Forelimb muscle (tissue), 1 donor: Measurements from ENCODE around the gene WDR72. TPM values are rescaled to one million over a fixed set of nuclear protein-coding genes. Genes with fewer than 3 reads are reported as not detected.
"Not testable (repeated sequence)": the region's sequence is repeated elsewhere in the genome, so short reads cannot be mapped to it uniquely, and the experiment has no call there.

Experiments used
- DNase-seq: peaks from one replicate; pipeline ENCODE4 v3.0.0-alpha.2; 2013; ENCODE audit warnings: low read depth
- polyA plus RNA-seq: library from polyadenylated mRNA; unstranded; fragments of 120-200 nt; gene quantifications from one replicate; pipeline ENCODE4 v1.2.1, GENCODE V29; 2013; ENCODE audit not compliant: insufficient read length

WDR72 gene
- polyA plus RNA-seq = 0.25 TPM

DNA sequence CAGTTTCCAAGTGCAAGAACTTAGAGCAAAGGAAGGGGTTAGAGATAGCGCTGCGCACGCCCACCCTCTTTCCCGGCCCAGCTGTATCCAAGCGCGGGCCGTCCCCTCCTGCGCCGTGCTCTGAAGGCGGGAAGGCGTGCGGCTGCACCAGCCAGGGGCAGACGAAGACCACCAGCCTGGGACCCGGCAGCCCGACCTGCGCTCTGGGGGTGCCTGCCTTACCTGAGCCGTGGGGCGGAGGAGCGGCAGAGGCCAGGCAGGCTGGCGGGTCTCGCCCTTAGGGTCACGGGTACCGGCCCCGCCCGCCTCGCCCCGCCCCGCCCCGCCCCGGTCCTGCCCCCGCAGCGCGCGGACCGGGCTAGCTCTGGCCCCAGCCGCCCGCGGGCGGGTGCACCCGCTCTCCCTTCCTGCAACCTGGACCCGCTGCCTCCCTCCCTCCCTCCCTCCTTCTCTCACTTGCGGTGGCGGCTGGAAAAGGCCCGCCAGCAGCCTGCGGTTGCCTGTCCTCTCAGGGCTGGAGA lies at the start of gene WDR72:
Gene WDR72, minus strand, starts transcription at position 253 of the 521 bp plus-strand sequence. CDS start 26,514 bp downstream, outside the sequence.
- DNase-seq = no peak

DNA sequence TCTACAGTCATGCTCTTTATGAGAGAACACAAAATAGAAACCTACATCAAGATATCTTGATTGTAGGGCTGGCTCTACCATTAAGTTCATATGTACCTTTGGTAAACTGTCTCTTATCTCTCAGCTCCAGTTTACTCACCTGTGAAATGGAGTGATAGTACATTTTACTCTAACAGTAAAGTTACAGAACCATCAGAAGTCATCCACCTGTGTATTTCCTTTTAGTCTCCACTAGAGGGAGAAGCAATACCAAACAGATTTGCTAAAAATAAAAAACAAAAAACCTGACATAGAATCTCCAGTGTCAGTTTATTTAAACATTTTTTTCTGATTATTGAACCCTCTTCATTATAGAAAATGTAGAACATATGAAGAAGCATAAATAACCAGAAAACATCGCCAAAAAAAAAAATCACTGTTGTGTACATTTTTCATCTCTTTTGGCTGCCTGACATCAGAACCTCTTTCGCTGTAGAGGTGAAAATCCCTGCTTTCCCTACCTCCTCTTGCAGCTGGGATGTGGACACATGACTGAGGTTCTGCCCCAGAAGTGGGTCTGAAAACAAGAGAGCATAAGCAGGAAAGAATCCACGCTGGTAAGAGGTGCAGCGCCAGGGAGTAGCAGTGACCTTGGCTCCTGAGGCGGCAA lies 48.7 kb upstream of the WDR72 start:
- peak; percentile 25 for DNase-seq

DNA sequence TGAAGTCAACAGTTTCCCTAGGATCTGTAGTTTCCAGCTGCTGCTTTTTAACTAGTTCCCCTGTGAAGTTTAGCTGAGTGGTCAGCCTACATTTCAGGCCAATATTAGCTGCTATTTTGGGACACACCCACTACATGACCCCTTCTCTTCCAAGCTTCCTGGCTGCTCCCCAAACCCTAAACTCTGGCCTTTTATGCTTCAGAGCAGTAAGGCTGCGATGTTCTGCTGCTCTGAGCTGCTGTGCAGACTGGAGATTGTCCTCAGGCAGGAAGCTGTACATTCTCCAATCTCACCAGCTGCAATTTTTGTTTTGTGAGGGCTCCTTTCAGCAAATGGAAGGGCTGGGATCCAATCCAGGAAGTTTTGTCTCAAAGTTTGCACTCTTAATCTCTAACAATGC lies 48.0 kb upstream of the WDR72 start:
- peak; percentile 86 for DNase-seq

DNA sequence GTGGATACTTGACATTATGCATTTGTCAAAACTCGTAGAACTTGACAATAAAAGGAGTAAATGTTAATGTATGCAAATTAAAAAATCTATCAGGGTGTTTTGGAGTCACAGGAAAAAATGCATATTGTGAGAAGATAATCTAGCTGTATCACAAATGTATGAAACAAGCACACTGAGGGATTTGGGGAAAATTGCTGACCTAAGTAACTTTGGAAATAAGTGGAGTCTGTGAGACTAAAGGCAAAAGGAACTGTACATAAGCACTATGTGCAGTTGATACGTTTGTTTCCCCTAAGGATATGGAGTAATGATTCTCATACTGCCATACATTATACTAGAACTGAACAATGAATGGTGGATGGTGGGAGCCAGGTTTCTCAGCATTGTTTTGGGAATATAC lies 43.2 kb upstream of the WDR72 start:
- no peak for DNase-seq

DNA sequence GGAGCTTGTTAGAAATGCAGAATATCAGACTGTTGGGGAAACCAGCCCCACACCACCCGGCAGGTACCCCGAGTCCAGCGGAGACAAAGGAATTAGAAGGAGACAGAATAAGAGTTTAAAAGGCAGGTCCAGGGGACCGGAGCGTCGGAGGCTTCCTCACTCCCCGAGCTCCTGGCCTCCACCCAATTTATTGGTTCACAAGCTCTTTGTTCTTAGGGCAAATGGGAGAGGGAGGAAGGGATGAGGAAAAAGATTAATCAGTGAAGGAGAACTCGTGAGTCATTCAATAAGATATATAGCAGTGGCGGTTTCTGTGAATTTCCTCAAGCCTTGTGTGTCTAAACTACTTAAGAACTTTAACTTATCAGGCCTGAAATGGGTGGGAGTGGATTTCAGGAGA lies 32.1 kb upstream of the WDR72 start:
- DNase-seq = no peak

DNA sequence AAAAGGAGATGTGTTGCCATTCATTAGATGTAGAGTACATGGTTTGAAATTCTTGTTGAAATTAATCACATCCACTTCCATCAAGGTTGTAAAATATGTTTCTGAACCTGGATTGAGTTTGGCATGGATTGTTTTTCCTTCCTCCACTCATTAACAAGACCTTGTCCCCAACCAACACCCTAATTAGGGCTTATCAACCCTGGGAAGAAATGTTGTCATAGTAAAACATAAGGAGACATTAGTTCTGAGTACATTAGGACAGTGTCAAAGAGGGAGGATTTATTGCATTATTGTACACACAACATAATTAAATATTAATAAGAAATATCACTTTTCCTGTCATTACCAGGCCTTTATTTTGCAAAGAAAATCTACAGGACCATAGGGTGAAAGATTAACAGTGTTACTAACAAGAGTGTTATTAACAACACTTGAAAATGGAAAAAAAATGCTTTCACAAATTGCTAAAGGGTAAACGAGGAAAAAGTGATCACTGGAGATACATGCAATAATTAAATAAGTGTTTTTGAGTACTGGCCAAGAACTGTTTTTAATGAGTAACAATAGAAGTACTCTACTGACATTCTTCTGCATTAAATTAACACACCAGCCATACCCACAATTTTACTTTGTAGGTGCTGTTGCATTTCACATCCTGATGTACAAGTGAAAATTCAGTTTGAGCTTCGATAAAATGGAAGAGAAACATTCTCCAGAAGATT lies 30.4 kb upstream of the WDR72 start:
- DNase-seq = no peak

DNA sequence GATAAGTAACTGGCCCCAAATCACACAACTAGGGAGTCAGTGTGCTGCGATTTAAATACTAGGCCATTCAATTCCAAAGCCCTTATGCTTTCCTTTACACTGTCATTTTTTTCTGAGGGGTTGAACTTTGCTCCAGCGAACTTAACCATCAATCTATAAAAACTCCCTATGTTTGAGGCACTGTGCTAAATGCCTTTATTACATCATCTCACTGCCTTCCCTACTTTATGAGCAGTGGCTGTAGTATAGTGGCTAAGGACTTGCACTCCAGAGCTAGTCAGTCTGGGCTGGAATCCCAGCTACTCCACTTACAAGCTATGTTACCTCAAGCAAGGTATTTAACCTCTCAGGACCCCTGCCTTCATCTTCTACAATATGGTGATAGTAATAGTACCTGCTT lies 26.9 kb upstream of the WDR72 start:
- no peak for DNase-seq

DNA sequence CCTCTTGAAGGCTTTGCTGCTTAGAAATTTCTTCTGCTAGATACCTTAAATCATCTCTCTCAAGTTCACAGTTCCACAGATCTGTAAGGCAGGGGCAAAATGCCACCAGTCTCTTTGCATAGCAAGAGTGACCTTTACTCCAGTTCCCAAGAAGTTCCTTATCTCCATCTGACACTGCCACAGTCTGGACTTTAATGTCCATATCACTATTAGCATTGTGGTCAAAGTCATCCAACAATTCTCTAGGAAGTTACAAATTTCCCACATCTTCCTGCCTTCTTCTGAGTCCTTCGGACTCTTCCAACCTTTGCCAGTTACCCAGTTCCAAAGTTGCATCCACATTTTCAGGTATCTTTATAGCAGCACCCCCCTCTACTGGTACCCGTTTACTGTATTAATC lies 25.8 kb upstream of the WDR72 start:
- not testable (repeated sequence) for DNase-seq

DNA sequence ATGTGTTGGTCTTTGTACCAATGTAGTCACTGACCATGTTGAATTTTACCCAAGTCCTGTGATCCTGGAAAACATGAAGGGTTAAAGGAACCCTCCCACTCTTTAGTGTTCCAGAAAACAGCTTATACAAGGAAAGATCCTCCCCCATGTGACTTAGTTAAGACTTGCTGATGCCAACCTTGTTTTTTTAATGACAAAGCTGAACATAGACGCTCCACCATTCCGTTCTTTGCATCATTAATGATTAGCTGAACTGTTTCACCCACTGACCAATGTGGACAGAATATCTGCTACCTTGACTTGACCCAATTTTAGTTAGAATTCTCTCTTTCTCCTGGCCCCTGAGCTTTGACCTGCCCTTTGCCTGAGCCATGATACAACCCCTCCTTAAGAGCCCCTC lies 3.5 kb upstream of the WDR72 start:
- DNase-seq = no peak

DNA sequence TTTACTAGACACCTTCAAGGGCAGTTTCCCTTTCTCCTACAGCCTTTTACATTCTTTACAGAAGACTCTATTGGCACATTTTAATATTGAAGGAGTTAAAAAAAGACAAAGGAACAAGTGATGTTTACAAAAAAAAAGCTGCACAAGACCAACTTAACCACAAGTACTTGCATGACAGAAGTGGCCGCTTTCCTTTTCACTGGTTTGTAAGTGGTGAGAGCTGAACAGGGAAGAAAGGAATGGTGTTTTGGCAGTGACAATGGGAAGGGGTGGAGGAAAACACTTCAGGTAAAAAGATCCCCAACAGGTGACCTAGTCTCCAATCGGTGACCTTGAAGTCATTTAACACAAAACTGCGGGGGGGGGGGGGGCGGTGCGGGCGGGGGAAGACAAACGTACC lies 1.1 kb downstream of the WDR72 start:
- DNase-seq = no peak

DNA sequence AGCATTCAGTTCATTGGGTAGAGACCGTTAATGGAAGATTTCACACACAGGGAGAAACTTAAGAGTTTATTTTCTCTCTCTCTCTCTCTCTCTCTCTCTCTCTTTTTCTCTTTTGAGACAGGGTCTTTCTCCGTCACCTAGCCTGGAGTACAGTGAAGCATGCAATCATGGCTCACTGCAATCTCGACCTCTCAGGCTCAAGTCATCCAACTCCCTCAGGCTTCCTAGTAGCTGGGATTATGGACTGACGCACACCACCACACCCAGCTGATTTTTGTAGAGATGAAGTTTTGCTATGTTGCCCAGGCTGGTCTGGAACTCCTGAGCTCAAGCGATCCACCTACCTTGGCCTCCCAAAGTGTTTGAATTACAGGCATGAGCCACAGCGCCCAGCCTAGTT lies 1.6 kb downstream of the WDR72 start:
- DNase-seq = no peak

DNA sequence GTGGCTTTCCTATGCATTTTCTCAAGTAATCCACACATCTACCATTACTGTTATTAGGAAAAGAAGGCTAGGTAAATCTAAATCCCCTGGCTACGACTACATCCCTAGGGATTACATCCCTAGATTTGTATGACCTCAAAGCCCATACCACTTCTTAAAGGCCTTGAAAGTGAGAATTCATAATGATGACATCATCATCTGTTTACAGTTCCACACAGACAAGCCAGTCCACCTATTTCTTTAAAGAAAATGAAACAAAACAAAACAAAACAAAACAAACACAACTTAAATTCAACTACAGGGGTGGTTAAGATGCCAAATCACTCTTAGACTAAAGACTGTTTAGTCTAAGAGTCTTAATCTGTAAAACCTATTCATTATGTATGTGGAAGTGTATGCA lies 5.7 kb downstream of the WDR72 start:
- DNase-seq = no peak

DNA sequence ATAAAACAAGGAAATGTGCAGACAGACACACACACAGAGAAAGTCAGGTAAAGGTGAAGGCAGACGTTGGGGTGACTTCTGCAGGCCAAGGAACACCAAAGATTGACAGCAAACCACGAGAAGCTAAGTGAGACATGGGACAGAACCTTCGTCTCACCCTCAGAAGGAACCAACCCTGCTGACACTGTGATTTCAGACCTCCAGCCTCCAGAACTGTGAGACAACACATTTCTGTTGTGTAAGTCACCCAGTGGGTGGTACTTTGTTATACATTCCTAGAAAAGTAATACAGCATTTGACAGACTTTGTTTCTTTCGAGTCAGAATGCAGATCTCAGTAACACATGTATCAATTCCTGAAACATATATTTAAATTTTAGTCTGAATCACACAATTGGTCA lies 7.1 kb downstream of the WDR72 start:
- no peak for DNase-seq

DNA sequence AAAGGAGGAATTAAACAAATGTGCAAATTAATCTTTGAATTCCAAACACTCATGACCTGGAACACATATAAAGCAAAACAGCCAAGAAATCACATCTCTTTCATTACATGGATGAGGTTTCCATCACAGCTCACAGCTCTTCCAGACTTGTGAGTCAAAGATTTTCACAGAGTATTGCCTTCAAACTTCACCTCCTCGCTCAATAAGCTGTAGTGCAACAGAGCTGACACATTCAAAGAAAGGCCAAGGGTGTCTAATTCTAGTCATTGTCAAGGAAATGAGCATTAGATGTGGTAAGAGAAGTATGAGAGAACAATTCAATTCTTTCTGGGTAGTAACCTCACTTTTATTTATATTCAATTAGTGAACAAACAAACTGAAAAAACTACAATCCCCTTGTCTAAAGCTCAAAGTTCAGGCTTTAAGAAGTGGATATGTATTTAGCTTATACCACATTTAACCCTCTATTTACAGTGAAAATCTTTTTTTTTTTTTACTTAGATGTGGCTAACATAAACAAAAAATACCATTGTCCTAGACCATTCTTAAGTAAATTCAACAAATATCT lies 11.9 kb downstream of the WDR72 start:
- no peak for DNase-seq

DNA sequence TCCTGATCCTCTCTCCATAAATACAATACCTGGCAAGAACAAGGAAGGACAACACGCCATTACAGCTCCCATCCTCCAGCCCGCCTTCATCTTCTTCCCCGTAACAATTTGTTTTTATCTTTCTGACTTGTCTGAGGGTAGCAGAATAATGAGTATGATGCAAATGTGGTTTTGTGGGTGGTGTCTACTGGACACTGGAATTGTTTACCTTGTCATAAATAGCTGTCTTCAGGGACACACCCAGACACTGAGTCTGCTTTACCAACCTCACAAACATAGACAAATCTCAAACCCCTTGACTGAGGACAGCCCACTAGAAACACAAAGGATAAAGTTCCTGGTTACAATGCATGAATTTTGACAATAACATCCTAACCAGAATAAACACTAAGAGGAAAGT lies 13.4 kb downstream of the WDR72 start:
- DNase-seq = no peak

DNA sequence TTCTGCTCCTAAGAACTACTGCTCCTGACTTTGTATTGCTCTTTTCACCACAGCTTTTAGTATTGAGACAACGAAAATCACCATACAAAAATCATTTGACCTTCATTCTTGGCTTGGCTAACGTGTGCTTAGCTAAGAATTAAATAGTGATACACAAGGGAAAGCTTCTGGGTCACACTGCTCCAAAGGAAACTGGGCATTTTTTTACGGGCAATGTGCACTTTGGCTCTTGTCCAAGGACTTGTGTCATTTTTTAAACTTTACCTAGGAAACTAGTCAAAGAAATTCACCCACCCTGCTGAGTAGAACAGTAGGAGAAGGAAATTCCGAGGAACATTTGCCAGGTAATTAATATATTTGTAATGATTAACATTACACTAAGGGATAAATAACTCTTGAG lies 19.8 kb downstream of the WDR72 start:
- DNase-seq = no peak

DNA sequence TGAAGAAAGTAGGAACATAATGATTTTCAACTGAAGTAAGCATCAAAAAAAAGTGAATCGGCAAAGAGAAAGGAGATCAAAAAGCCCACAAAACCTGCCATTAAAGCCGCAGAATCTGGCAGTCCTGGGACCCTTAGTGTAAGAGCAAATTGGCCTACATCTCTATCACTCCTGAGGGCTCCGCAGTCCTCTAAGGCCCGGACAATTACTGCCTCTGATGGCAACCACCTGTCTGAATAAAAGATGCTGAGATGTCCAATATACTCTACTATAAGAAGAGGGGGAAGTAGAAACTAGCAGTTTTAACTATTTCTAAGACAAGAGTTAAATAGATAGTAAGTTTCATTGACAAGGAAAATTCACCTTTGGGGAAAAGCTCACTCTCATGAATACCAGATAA lies 20.3 kb downstream of the WDR72 start:
- no peak for DNase-seq

DNA sequence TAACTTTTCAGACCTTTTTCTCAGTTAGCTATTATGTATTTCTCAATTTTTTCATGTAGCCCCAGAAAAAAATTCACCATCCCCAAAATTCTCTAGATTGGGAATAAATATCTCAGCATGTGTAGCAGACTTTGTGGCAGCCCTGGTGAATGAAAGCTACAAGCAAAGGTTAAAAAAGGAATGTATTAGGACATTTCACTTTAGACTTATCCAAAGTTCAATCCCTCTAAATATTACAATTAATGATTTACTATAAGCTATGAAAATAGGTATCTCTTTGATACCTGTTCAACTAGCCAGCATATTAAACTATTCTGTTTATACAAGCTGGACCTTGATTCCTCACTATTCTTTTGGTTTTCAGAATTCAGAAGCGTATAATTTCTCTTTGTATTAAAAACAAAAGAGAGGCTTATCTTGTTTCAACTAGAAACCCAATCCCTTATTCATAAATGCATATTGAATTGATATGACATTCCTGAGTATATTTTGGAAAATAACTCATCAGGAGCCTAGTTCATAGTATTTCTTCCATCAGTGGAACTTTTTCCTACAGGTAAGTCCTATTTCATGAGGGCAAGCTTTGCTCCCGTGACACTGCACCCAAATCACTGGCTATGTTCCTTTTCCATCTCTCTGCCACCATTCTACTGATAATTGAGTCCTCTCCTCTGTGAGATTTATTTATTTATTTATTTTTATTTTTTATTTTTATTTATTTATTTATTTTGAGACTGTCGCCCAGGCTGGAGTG lies 38.0 kb downstream of the WDR72 start:
- no peak for DNase-seq

DNA sequence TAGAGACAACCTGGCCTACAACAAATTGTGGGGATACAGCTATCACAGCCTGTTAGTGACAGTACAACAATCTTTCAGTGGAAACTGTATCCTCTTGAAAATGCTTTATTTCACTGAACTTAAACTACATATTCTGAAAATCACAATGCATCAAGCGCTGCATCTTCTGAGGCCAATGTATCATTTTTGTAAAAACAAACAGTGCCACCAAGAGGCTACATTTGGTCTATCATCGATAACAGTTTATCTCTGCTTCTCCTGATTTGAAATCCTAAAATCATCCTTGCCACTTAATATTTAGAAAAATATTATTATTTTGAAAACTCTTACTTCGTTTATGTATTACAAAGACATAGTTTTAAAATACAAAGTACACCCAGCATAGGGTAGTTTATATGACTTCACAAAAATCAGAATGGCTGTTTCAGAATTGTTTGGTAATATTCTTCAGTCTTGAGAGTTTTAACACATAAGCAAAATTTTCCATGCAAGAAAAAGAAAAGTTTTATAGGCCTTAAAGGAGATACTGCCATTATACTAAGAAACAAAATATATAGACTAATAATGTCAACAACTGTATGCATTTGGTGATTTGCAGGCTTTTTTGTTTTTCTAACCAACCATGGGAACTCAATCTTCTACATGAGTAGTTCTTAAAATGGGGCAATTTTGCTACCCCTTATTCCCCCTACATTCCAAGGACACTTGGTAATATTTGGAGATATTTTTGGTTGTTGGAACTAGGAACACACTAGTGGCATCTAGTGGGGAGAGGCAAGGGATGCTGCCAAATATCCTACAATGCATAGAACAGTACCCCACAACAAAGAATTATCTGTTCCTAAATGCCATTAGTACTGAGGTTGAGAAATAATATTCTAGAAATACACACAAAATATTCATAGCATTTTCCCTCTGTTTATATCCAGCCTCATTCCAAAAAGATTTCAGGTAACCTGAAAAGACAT lies 42.3 kb downstream of the WDR72 start:
- DNase-seq = no peak

DNA sequence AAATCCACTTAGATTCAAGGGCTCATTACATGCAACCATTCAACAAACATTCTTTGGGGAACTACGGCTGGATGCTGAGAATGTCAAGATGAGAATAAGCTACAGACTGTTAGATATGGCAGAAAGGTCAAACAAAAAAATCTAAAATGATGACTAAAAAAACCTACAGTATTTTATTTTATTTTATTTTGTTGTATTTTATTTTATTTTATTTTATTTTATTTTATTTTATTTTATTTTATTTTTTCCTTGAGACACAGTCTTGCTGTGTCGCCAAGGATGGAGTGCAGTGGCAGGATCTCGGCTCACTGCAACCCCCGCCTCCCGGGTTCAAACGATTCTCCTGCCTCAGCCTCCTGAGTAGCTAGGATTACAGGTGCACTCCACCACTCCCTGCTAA lies 46.2 kb downstream of the WDR72 start:
- DNase-seq = no peak

DNA sequence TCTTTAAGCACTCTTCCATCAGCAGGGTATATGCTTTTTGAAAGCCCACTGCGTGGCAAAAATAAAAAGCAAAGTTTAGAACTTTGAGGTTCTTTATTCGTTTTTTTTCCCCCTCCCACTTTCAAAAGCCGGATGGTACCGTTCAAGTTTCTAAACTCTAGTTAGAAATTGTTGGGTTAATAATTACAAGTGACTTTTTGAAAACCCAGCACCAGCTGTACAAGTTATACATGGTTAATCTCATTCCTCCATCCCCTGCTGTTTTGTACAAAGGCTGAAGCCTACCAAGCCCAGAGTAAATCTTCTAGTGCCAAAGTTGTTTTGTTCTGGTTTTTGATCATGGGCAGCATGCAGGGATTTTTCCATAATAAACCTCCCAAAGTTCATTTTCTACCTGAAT lies 48.6 kb downstream of the WDR72 start:
- no peak for DNase-seq
